HFFc6 (cell line): Measurements from ENCODE around the gene GPR137B. TPM values are rescaled to one million over a fixed set of nuclear protein-coding genes. Genes with fewer than 3 reads are reported as not detected.

Experiments used
- DNase-seq: peaks from one replicate; pipeline ENCODE4 v3.0.0-alpha.2; 2018
- H3K27ac Mint-ChIP-seq: 2 replicates; pipeline ENCODE4 v1.8.0; 2020; ENCODE audit warnings: mild to moderate bottlenecking, mixed read lengths
- H3K27me3 Mint-ChIP-seq: 2 replicates; pipeline ENCODE4 v1.8.0; 2021; ENCODE audit warnings: mild to moderate bottlenecking, moderate library complexity, mixed read lengths; ENCODE audit not compliant: insufficient read depth
- H3K36me3 Mint-ChIP-seq: 2 replicates; pipeline ENCODE4 v1.8.0; 2021; ENCODE audit warnings: low read depth, mixed read lengths
- H3K4me1 Mint-ChIP-seq: 2 replicates; pipeline ENCODE4 v1.8.0; 2020; ENCODE audit warnings: low read depth, mixed read lengths
- H3K4me3 Mint-ChIP-seq: 2 replicates; pipeline ENCODE4 v1.8.0; 2020; ENCODE audit warnings: mild to moderate bottlenecking, moderate library complexity, mixed read lengths
- H3K9me3 Mint-ChIP-seq: 2 replicates; pipeline ENCODE4 v1.8.0; 2020; ENCODE audit warnings: mild to moderate bottlenecking, mixed read lengths
- total RNA-seq, 6 experiments: library from RNA; stranded (reverse); fragmentation: NEBNext Ultra II Directional; extraction: Animal tissue kit (Norgen Biotek cat#: 25700); gene quantifications; 2 replicates in 1 of 6; 3 replicates in 5 of 6; pipeline ENCODE4 v1.2.3, GENCODE V29; 2021
- TF ChIP-seq, protein P1 (sequence below): fragments of 200-600 bp; sonication (generic); IDR thresholded peaks from 2 replicates; pipeline ENCODE4 v1.5.0; 2021; ENCODE audit warnings: antibody characterized with exemption, mild to moderate bottlenecking

The GPR137B gene
- total RNA-seq, 6 experiments from 2014 or later = 9.7 to 13.8 (median 11.9) TPM

DNA sequence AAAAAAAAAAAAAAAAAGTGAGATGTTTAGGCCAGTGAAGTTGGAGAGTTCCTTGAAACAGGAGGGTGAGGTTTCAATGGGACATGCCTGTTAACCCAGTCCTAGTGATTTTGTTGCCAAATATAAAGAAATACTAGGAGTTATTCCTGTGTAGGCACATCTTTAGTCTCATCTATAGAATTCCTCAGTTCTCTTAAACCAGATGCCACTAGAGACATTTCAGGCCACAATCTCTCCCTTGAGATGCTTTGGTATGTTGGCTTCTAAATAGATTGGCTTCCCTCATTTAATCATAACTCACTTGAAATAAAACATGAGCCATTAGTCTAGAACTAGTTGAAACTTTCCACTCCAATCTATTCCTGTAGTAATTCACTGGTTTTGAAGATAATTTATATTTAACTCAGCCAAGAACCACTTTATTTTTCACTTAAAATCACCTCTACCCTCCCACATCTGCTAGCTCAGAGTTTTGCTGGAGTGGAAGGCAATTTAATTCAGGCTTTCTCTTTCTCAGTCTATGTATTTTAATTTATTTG, 29.8 kb downstream of the GPR137B start:
- H3K4me3 Mint-ChIP-seq = no peak overlapping the region
- no peak overlapping the region for H3K27ac Mint-ChIP-seq
- no peak for DNase-seq
- no peaks in the 10 kb centered on the region for H3K9me3 Mint-ChIP-seq
- TF ChIP-seq, protein P1, sequence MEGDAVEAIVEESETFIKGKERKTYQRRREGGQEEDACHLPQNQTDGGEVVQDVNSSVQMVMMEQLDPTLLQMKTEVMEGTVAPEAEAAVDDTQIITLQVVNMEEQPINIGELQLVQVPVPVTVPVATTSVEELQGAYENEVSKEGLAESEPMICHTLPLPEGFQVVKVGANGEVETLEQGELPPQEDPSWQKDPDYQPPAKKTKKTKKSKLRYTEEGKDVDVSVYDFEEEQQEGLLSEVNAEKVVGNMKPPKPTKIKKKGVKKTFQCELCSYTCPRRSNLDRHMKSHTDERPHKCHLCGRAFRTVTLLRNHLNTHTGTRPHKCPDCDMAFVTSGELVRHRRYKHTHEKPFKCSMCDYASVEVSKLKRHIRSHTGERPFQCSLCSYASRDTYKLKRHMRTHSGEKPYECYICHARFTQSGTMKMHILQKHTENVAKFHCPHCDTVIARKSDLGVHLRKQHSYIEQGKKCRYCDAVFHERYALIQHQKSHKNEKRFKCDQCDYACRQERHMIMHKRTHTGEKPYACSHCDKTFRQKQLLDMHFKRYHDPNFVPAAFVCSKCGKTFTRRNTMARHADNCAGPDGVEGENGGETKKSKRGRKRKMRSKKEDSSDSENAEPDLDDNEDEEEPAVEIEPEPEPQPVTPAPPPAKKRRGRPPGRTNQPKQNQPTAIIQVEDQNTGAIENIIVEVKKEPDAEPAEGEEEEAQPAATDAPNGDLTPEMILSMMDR = no peak
- no peaks in the 10 kb centered on the region for H3K36me3 Mint-ChIP-seq
- peaks cover 6% of the 10 kb centered on the region for H3K4me1 Mint-ChIP-seq
- peaks cover 3% of the 10 kb centered on the region; the same call in 1 of the 2 replicates for H3K27me3 Mint-ChIP-seq

DNA sequence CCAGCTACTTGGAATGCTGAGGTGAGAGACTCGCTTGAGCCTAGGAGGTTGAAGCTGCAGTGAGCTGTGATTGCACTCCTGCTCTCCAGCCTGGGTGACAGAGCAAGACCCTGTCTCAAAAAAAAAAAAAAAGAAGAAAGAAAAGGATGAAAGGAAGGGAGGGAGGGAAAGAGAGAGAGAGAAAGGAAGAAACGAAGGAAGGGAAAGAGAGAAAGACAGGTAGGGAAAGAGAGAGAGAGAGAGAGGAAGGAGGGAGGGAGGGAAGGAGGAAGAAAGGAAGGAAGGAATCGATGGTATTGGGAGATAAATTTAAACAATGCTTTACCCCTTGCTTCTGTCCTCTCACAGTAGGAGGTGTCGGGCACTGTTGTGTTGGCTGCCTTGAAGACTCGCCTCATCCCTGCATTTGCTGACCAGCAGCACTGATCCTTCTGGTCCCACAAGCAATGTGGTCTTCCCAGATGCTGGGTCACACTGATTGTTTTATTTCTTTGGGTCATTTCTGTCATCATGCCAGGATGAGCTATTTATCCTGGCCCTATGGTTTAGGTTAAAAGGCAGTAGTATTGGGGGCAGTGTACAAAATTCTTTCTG, 30.9 kb downstream of the GPR137B start:
- TF ChIP-seq, protein P1 = no peak
- DNase-seq = no peak
- H3K27ac Mint-ChIP-seq = no peak overlapping the region
- peaks cover 3% of the 10 kb centered on the region; the same call in 1 of the 2 replicates for H3K27me3 Mint-ChIP-seq
- H3K4me3 Mint-ChIP-seq = no peak overlapping the region
- H3K4me1 Mint-ChIP-seq = peaks cover 6% of the 10 kb centered on the region
- H3K9me3 Mint-ChIP-seq = no peaks in the 10 kb centered on the region
- H3K36me3 Mint-ChIP-seq = no peaks in the 10 kb centered on the region

DNA sequence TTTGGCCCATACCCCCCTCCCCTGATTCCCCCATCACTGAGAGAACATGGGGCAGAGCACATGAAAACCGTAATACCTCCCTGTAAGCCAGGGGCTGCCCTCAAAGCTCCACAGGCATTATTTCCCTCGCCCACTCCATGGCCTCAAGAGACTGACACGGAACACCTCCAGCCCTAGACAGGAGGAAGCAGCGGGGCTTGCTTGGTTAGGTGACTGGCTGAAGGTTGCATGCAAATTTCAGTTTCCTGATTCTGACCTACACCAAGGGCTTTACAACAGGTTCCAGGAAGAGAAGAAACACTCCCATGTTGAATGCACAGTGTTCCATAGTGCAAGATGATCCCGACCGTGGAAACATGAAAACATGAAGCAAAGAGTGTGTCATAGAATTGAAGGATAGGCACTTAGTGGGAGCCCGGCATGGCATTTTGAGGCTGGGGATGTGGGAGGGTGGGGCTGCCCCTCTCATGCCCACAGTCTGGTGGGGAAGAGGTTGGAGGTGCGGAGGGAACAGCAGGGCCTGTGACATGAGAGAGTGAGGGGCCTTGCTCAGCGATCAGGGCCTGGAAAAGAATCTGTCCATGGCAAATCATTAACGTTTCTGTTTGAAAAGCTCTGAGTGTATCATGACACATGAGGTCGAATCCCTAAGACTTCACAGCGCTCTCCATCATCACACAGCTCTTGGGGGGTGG, 33.5 kb downstream of the GPR137B start:
- TF ChIP-seq, protein P1 = no peak
- DNase-seq = no peak
- H3K27ac Mint-ChIP-seq = no peak overlapping the region

DNA sequence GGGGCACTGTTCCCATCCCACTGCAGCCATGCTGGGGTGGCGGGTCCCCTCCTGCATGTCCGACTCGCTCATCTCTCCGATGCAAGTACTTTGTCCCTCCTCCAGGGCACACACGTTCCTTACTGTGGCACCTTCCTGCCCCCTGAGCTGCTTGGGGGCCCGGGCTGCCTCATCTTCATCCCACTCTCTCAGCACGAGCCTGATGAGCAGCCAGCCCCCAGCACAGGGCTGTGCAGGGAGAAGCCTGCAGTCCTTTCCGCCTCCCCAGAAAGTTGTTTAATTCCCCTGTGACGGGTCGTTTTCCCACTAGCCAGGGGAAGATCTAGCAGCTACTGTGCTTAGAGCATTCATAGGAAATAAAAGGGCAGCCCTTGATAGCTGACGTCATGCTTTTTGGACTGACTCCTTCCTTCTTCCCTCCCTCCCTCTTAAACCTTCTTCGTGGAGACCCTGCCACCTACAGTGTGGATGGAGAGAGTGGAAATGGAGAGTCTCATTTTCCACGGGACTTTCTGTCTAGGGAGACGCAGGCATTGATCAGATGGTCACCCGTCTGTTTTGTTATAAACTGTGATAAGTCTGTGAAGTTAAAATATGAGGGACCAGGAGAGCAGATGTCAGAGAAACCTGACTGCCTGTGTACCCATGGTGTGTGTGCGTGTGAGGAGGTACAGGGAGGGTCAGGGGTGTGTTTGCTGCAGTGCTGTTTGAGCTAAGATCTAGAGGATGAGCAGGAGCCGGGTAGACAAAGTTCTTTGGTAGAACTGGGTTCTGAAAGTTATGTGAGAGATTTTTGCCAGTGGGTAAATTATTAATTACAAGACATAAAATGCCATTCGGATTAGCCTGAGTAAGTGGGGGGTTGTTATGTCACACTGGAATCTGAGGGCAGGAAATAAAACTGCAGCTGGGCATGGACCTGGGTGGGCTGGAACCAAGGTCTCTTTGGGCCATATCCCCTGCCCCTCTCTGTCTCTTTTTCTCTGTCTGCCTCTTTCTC, 34.3 kb downstream of the GPR137B start:
- H3K4me1 Mint-ChIP-seq = peaks cover 15% of the 10 kb centered on the region
- no peak overlapping the region for H3K27ac Mint-ChIP-seq
- H3K4me3 Mint-ChIP-seq = no peak overlapping the region
- DNase-seq = no peak
- TF ChIP-seq, protein P1 = no peak
- H3K9me3 Mint-ChIP-seq = no peaks in the 10 kb centered on the region
- H3K27me3 Mint-ChIP-seq = peaks cover 3% of the 10 kb centered on the region; the same call in 1 of the 2 replicates
- H3K36me3 Mint-ChIP-seq = 0 out of 2 replicates have a peak, but pooled peaks cover 3% of the 10 kb centered on the region

More for the DNA sequence above, 33.5 kb downstream of the GPR137B start:
- H3K4me1 Mint-ChIP-seq = peaks cover 7% of the 10 kb centered on the region
- H3K36me3 Mint-ChIP-seq = no peaks in the 10 kb centered on the region
- no peak overlapping the region for H3K4me3 Mint-ChIP-seq
- H3K27me3 Mint-ChIP-seq = peaks cover 3% of the 10 kb centered on the region; the same call in 1 of the 2 replicates
- no peaks in the 10 kb centered on the region for H3K9me3 Mint-ChIP-seq

DNA sequence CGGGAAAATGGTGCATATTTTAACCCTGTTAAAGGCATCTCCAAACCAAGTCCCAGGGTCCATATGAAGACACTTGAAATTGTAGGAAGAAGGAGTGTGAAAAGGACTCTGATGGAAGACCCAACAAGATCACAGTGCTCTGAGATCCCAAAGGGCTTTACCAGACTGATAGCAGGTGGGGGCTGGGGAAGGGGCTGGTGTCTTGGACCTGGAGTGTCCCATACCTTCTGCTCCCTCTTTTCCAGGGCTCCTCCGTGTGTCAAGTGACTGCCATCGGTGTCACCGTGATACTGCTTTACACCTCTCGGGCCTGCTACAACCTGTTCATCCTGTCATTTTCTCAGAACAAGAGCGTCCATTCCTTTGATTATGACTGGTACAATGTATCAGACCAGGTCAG, 37.3 kb downstream of the GPR137B start:
- no peak for DNase-seq
- Mint-ChIP-seq H3K9me3 (no peaks in the 10 kb centered on the region), H3K27ac (no peak overlapping the region), H3K36me3 (0 out of 2 replicates have a peak, but pooled peaks cover 3% of the 10 kb centered on the region), H3K27me3 (no peaks in the 10 kb centered on the region), H3K4me1 (peaks cover 15% of the 10 kb centered on the region), H3K4me3 (no peak overlapping the region)
- TF ChIP-seq, protein P1 = no peak
